ENCODE results near the gene E2F3. TPM values are rescaled to one million over a fixed set of nuclear protein-coding genes. Genes with fewer than 3 reads are reported as not detected.

The E2F3 gene
- polyA plus RNA-seq, 2 of the 4 experiments (the other 2 are of a cell fraction), result 14.4 to 18.0 TPM

DNA sequence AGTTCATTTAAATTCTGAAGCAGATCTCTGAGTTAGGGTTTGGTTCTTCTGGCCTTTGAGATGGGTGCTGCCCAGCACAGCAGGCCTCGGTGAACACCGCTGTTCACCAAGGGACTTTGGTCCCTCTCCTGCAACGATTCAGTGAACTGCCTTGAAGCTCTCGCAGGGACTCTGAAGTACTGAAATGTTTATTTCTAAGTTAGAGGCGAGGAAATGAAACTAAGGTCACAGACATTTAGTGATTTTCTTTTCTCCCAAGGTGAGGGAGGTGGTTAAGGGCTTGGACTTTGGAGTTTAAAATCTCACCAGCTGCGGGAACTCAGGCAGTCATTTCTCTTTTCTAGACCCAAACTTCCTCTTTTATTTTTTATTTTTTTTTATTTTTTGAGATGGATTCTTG is 26.2 kb downstream of the E2F3 start:
- DNase-seq (ENCODE audit: low read depth in 1 of 2, low spot score in 1 of 2), result no peak
- ChIA-PET CTCF (interaction anchor here (1.7 kb wide), 1 partner anchor 23 kb away, joined by 5 read pairs; no protein-coding TSS in a partner anchor), POLR2A (no interaction called here)
- H3K4me1 ChIP-seq, result peaks cover 3% of the 10 kb centered on the region; the same call in 2 of the 3 replicates
- no peak overlapping the region for H3K27ac ChIP-seq
- WGBS (ENCODE audit: missing lambda C conversion rate), result 73% methylated on average over 6 of the region's 6 CpGs
- ATAC-seq, result no peak
- H3K9me3 ChIP-seq, result no peaks in the 10 kb centered on the region
- TF ChIP-seq BCL3 (IDR thresholded peaks at IDR 0.05) (no peak), FOXS1 (CRISPR knock-in tag; IDR thresholded peaks at IDR 0.05) (no peak), MAFK (IDR thresholded peaks at IDR 0.05; ENCODE audit: partially characterized antibody) (no peak), HES2 (IDR thresholded peaks at IDR 0.05) (no peak), CTCF (IDR thresholded peaks at IDR 0.05) (no peak), CBX8 (IDR thresholded peaks at IDR 0.05) (no peak), ZFP36 (IDR thresholded peaks at IDR 0.05; ENCODE audit: borderline replicate concordance, partially characterized antibody) (no peak), HOXB13 (CRISPR knock-in tag; IDR thresholded peaks at IDR 0.05; ENCODE audit: low read depth) (no peak), EP300 (IDR thresholded peaks at IDR 0.05) (no peak), MYC (IDR thresholded peaks at IDR 0.05; ENCODE audit: borderline replicate concordance, low read length) (no peak), CHD4 (IDR thresholded peaks at IDR 0.05; ENCODE audit: borderline replicate concordance) (no peak), JUNB (IDR thresholded peaks at IDR 0.05) (no peak), TFCP2L1 (CRISPR knock-in tag; IDR thresholded peaks at IDR 0.05) (no peak), ZSCAN20 (CRISPR knock-in tag; IDR thresholded peaks at IDR 0.05) (no peak), BHLHE40 (IDR thresholded peaks at IDR 0.05; ENCODE audit: low read depth, low read length) (no peak)
- TF ChIP-seq, protein P1, sequence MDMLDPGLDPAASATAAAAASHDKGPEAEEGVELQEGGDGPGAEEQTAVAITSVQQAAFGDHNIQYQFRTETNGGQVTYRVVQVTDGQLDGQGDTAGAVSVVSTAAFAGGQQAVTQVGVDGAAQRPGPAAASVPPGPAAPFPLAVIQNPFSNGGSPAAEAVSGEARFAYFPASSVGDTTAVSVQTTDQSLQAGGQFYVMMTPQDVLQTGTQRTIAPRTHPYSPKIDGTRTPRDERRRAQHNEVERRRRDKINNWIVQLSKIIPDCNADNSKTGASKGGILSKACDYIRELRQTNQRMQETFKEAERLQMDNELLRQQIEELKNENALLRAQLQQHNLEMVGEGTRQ (IDR thresholded peaks at IDR 0.05), result no peak
- TF ChIP-seq, protein P2, sequence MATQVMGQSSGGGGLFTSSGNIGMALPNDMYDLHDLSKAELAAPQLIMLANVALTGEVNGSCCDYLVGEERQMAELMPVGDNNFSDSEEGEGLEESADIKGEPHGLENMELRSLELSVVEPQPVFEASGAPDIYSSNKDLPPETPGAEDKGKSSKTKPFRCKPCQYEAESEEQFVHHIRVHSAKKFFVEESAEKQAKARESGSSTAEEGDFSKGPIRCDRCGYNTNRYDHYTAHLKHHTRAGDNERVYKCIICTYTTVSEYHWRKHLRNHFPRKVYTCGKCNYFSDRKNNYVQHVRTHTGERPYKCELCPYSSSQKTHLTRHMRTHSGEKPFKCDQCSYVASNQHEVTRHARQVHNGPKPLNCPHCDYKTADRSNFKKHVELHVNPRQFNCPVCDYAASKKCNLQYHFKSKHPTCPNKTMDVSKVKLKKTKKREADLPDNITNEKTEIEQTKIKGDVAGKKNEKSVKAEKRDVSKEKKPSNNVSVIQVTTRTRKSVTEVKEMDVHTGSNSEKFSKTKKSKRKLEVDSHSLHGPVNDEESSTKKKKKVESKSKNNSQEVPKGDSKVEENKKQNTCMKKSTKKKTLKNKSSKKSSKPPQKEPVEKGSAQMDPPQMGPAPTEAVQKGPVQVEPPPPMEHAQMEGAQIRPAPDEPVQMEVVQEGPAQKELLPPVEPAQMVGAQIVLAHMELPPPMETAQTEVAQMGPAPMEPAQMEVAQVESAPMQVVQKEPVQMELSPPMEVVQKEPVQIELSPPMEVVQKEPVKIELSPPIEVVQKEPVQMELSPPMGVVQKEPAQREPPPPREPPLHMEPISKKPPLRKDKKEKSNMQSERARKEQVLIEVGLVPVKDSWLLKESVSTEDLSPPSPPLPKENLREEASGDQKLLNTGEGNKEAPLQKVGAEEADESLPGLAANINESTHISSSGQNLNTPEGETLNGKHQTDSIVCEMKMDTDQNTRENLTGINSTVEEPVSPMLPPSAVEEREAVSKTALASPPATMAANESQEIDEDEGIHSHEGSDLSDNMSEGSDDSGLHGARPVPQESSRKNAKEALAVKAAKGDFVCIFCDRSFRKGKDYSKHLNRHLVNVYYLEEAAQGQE (IDR thresholded peaks at IDR 0.05), result no peak
- H3K4me3 ChIP-seq, result no peak overlapping the region
- H3K4me2 ChIP-seq, result no peak overlapping the region
- FAIRE-seq, result no peak

- ATAC-seq, result no peak
- 99% methylated on average over 5 of the region's 5 CpGs for WGBS (ENCODE audit: missing lambda C conversion rate)
Observed at GRCh38 chr6:20432692-20433091, 31.0 kb downstream of the E2F3 start.

More at GRCh38 chr6:20432692-20433091, 31.0 kb downstream of the E2F3 start:
- no peak for TF ChIP-seq E2F6 (IDR thresholded peaks at IDR 0.05; ENCODE audit: borderline replicate concordance, low read depth)
- TF ChIP-seq CBX2 (IDR thresholded peaks at IDR 0.05; ENCODE audit: borderline replicate concordance, low read depth), result no peak
- no peak for TF ChIP-seq PBX3 (IDR thresholded peaks at IDR 0.05)
- FAIRE-seq, result no peak
- no peak overlapping the region for H3K27ac ChIP-seq
- H3K4me1 ChIP-seq, result no peaks in the 10 kb centered on the region
- CTCF ChIA-PET, result interaction anchor here (1.5 kb wide), 1 partner anchor 28 kb away, joined by 5 read pairs; no protein-coding TSS in a partner anchor
- H3K4me2 ChIP-seq, result no peak overlapping the region
- POLR2A ChIA-PET, result no interaction called here
- DNase-seq (ENCODE audit: low read depth in 1 of 2, low spot score in 1 of 2), result no peak
- H3K9me3 ChIP-seq, result no peaks in the 10 kb centered on the region
- H3K4me3 ChIP-seq, result no peak overlapping the region

Measured in A549 (cell line).